ENCODE measurements around the gene PIGS. TPM values are rescaled to one million over a fixed set of nuclear protein-coding genes. Genes with fewer than 3 reads are reported as not detected.
"Not testable (repeated sequence)": the region's sequence is repeated elsewhere in the genome, so short reads cannot be mapped to it uniquely, and the experiment has no call there.

The PIGS gene
- total RNA-seq, 1 donor from 2014 or later, result 15.2 TPM

DNA sequence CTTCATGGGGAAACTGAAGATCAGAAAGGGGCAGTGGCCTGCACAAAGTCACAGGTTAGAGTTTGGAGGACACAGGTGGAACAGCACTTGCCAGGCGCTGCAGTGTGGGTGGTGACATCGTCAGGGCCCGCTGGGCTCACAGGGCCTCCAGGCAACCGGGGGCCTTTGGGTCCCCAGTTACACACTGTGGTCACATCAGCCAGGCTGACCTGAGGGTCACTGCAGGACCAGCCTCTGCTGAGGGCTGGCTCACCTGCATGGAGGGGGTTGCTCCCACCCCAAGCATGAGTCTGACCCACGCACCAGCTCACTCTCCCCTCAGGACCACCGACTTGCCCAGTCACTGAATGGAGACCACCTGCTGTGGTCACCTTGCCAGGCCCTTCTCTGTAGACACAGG is 48.1 kb downstream of the PIGS start:
- no peak overlapping the region for H3K4me3 ChIP-seq
- TF ChIP-seq EZH2phosphoT487 (IDR thresholded peaks at IDR 0.05), result no peak
- no peaks in the 10 kb centered on the region for H3K79me2 ChIP-seq (ENCODE audit: low read depth)
- H3K27me3 ChIP-seq, result no peaks in the 10 kb centered on the region
- Mint-ChIP-seq H3K27ac (no peak overlapping the region), H3K9me3 (no peaks in the 10 kb centered on the region), H3K27me3 (ENCODE audit: insufficient read depth, low read depth) (peaks cover 6% of the 10 kb centered on the region), H3K4me3 (no peak overlapping the region), H3K4me1 (peaks cover 28% of the 10 kb centered on the region), H3K36me3 (no peaks in the 10 kb centered on the region)
- no peaks in the 10 kb centered on the region for H3K36me3 ChIP-seq
- no peak overlapping the region for H3K4me2 ChIP-seq
- no peaks in the 10 kb centered on the region for H3F3A ChIP-seq (ENCODE audit: low read depth)
- H3K4me1 ChIP-seq, result peaks cover 14% of the 10 kb centered on the region
- no peaks in the 10 kb centered on the region for H4K20me1 ChIP-seq (ENCODE audit: low read depth)
- H3K9me3 ChIP-seq (ENCODE audit: low read depth), result no peaks in the 10 kb centered on the region
- DNase-seq (ENCODE audit: low spot score), result no peak
- H3K27ac ChIP-seq, result no peak overlapping the region
- no peak overlapping the region for H2AFZ ChIP-seq (replicated peaks)
- H3K9ac ChIP-seq, result no peak overlapping the region

GRCh38 chr17:28522281-28522680 is 49.0 kb downstream of the PIGS start:
- H3K27ac Mint-ChIP-seq, result peak overlapping the region; percentile 39
- not testable (repeated sequence) for H3K36me3 Mint-ChIP-seq

GRCh38 chr17:28521311-28522085 is 49.8 kb downstream of the PIGS start:
- H3K4me1 Mint-ChIP-seq, result peaks cover 15% of the 10 kb centered on the region
- H3K27me3 ChIP-seq, result no peaks in the 10 kb centered on the region
- no peaks in the 10 kb centered on the region for H3K79me2 ChIP-seq (ENCODE audit: low read depth)
- no peaks in the 10 kb centered on the region for H3K36me3 Mint-ChIP-seq
- H3F3A ChIP-seq (ENCODE audit: low read depth), result no peaks in the 10 kb centered on the region
- H3K4me3 ChIP-seq, result no peak overlapping the region
- H3K4me3 Mint-ChIP-seq, result no peak overlapping the region
- H3K36me3 ChIP-seq, result no peaks in the 10 kb centered on the region
- H3K27ac Mint-ChIP-seq, result peak overlapping the region; percentile 39
- H3K27me3 Mint-ChIP-seq (ENCODE audit: insufficient read depth, low read depth), result peaks cover 11% of the 10 kb centered on the region
- TF ChIP-seq EZH2 (IDR thresholded peaks at IDR 0.05), result no peak
- TF ChIP-seq, protein P1, sequence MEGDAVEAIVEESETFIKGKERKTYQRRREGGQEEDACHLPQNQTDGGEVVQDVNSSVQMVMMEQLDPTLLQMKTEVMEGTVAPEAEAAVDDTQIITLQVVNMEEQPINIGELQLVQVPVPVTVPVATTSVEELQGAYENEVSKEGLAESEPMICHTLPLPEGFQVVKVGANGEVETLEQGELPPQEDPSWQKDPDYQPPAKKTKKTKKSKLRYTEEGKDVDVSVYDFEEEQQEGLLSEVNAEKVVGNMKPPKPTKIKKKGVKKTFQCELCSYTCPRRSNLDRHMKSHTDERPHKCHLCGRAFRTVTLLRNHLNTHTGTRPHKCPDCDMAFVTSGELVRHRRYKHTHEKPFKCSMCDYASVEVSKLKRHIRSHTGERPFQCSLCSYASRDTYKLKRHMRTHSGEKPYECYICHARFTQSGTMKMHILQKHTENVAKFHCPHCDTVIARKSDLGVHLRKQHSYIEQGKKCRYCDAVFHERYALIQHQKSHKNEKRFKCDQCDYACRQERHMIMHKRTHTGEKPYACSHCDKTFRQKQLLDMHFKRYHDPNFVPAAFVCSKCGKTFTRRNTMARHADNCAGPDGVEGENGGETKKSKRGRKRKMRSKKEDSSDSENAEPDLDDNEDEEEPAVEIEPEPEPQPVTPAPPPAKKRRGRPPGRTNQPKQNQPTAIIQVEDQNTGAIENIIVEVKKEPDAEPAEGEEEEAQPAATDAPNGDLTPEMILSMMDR (IDR thresholded peaks at IDR 0.05), result no peak
- no peak for TF ChIP-seq EZH2phosphoT487 (IDR thresholded peaks at IDR 0.05)
- H3K9ac ChIP-seq, result no peak overlapping the region
- peak overlapping the region; percentile 50 for H2AFZ ChIP-seq (replicated peaks)
- peak; percentile 59 for DNase-seq (ENCODE audit: low spot score)
- peak overlapping the region; percentile 37 for H3K4me2 ChIP-seq
- no peaks in the 10 kb centered on the region for H4K20me1 ChIP-seq (ENCODE audit: low read depth)
- H3K9me3 Mint-ChIP-seq, result peaks cover 2% of the 10 kb centered on the region
- H3K9me3 ChIP-seq (ENCODE audit: low read depth), result no peaks in the 10 kb centered on the region
- no peak overlapping the region for H3K27ac ChIP-seq
- H3K4me1 ChIP-seq, result peaks cover 14% of the 10 kb centered on the region

More at GRCh38 chr17:28522281-28522680, 49.0 kb downstream of the PIGS start:
- H3K27ac ChIP-seq; H3K9me3 ChIP-seq (ENCODE audit: low read depth); H3K9me3 Mint-ChIP-seq; H4K20me1 ChIP-seq (ENCODE audit: low read depth); DNase-seq (ENCODE audit: low spot score); H3K4me3 Mint-ChIP-seq; H3K27me3 Mint-ChIP-seq (ENCODE audit: insufficient read depth, low read depth); H3K9ac ChIP-seq; H3K4me3 ChIP-seq; H3F3A ChIP-seq (ENCODE audit: low read depth); H3K4me2 ChIP-seq; H2AFZ ChIP-seq (replicated peaks); H3K79me2 ChIP-seq (ENCODE audit: low read depth); H3K27me3 ChIP-seq; H3K36me3 ChIP-seq: not testable (repeated sequence)
- H3K4me1 Mint-ChIP-seq, result peaks cover 22% of the 10 kb centered on the region
- peaks cover 14% of the 10 kb centered on the region for H3K4me1 ChIP-seq

DNA sequence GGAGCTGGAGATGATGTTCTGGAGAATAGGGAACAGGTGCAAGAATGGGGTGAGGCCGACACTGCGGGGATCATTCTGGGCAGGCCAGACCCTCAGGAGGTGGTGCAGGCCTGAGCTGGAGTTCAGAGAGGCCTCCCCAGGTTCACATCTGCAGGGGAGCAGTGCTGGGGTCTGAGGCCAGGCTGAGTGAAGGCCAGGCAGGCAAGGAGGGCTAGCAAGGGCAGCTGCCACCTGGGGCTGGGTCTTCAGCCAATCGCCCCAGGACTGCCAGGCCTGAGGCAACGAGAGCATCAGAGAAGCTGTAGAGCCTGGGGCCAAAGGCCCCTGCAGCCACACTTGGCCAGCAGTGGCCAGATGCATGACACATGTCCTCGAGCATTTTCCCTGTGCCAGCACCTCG is 50.6 kb downstream of the PIGS start:
- peaks cover 13% of the 10 kb centered on the region for H3K27me3 Mint-ChIP-seq (ENCODE audit: insufficient read depth, low read depth)
- TF ChIP-seq, protein P1 (IDR thresholded peaks at IDR 0.05), result no peak
- TF ChIP-seq EZH2phosphoT487 (IDR thresholded peaks at IDR 0.05) (no peak), EZH2 (IDR thresholded peaks at IDR 0.05) (no peak)
- H3K4me3 Mint-ChIP-seq, result no peak overlapping the region

More for the DNA sequence above, 50.6 kb downstream of the PIGS start:
- H3F3A ChIP-seq (ENCODE audit: low read depth), result no peaks in the 10 kb centered on the region
- H3K27ac Mint-ChIP-seq, result no peak overlapping the region
- H3K36me3 ChIP-seq, result no peaks in the 10 kb centered on the region
- H3K4me2 ChIP-seq, result no peak overlapping the region
- no peaks in the 10 kb centered on the region for H4K20me1 ChIP-seq (ENCODE audit: low read depth)
- no peaks in the 10 kb centered on the region for H3K79me2 ChIP-seq (ENCODE audit: low read depth)
- H3K9ac ChIP-seq, result no peak overlapping the region
- no peaks in the 10 kb centered on the region for H3K27me3 ChIP-seq
- peaks cover 14% of the 10 kb centered on the region for H3K4me1 ChIP-seq
- no peaks in the 10 kb centered on the region for H3K36me3 Mint-ChIP-seq
- DNase-seq (ENCODE audit: low spot score), result no peak
- no peak overlapping the region for H2AFZ ChIP-seq (replicated peaks)
- H3K4me3 ChIP-seq, result no peak overlapping the region
- peaks cover 8% of the 10 kb centered on the region for H3K9me3 Mint-ChIP-seq
- H3K27ac ChIP-seq, result no peak overlapping the region
- peaks cover 11% of the 10 kb centered on the region for H3K4me1 Mint-ChIP-seq
- no peaks in the 10 kb centered on the region for H3K9me3 ChIP-seq (ENCODE audit: low read depth)
